Fibroblast of the conjunctiva (primary cell): ENCODE measurements around the gene PTRHD1.
"Not testable (repeated sequence)": the region's sequence is repeated elsewhere in the genome, so short reads cannot be mapped to it uniquely, and the experiment has no call there.

Experiments used
- DNase-seq: peaks from one replicate; pipeline ENCODE4 v3.0.0-alpha.2; 2010; ENCODE audit warnings: low read depth

Gene PTRHD1

DNA sequence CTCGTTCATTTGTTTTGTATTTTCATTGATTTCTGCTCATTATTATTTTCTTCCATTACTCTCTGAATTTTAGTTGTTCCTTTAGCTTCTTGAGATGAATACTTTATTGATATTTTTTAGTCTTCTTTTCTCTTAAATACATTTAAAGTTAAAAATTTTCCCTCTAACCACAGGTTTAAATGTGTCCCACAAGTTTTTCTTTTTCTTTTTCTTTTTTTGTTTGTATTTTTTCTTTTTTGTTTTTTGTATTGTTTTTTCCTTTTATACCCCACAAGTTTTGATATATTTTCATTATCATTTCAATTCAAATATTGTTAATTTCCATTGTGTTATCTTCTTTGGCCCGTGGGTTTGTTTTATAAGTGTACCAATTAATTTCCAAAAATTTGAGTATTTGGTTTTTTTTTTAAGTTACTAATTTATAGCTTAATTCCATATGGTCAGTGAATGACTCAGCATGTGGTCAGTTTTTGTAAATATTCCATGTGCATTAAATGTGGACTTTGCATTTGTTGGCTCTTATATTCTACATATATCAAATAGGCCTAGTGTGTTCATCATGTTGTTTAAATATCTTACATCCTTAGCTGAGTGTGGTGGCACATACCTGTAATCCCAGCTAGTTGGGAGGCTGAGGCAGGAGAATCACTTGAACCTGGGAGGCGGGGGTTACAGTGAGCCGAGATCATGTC lies 16.3 kb upstream of the PTRHD1 start:
- DNase-seq: no peak

DNA sequence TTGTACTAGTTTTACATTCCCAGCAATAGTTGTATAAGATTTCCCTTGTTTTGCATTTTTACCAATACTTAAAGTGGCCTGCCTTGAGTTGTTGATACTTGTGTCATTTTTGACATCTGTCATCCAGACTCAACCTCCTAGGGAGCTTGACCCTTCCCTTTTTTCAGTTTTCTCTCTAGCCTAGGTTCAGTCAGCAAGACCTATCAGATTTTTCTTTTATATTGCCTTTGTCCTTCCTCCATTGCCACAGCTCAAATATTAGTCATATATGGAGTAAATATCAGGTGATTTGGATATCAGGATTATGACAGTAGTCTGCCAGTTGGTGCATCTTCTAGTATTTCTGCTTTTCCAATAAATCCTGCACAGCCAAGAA lies 13.5 kb upstream of the PTRHD1 start:
- DNase-seq: no peak

- not testable (repeated sequence) for DNase-seq
Measured at GRCh38 chr2:24805811-24806660, 12.8 kb upstream of the PTRHD1 start.

GRCh38 chr2:24800487-24800886 lies 7.3 kb upstream of the PTRHD1 start:
- not testable (repeated sequence) for DNase-seq

GRCh38 chr2:24797644-24798043 lies 4.5 kb upstream of the PTRHD1 start:
- DNase-seq: no peak

- DNase-seq: no peak
Measured at GRCh38 chr2:24793761-24794435, 707 bp upstream of the PTRHD1 start.

GRCh38 chr2:24792542-24792873 lies 683 bp downstream of the PTRHD1 start:
- DNase-seq: no peak

DNA sequence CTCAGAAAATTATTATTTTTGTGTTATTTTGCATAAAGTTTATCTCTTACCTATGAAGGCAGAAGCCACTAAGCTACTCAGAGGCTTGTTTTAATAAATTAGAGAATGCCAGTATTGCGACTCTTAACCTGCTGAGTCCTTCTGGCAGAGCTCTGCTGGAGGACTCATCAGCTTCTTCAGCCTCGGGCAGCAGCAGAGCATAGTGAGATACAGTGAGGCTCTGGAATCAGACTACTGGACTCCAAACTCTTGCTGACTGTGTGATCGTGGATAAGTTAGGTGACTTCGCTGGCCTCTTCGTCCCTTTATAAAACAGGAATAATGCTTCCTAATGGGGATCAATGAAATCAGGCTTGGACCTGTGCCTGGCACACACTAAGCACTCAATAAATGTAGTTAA lies 1.7 kb downstream of the PTRHD1 start:
- no peak for DNase-seq

DNA sequence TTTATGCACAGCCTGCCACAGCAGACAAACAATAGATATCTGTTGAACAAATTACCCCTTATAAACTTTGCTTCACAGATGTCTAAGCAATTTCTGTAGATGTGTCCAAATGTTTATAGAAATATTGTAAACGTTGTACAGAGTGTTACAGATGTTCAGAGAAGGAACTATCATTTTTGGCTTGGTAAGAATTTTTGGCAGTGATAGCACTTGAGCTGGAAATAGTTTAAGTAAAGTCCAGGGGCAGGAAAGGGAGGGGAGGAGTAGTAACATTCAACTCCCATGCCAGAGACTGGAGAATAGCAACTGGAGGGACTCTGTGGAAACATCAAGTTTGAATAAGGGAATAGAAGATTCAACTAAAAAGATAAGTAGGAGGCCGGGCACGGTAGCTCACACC lies 4.4 kb downstream of the PTRHD1 start:
- no peak for DNase-seq

GRCh38 chr2:24787532-24787931 lies 5.7 kb downstream of the PTRHD1 start:
- DNase-seq: no peak

- no peak for DNase-seq
Measured at GRCh38 chr2:24785671-24786321, 7.4 kb downstream of the PTRHD1 start.

- no peak for DNase-seq
Measured at GRCh38 chr2:24783641-24784040, 9.6 kb downstream of the PTRHD1 start.

DNA sequence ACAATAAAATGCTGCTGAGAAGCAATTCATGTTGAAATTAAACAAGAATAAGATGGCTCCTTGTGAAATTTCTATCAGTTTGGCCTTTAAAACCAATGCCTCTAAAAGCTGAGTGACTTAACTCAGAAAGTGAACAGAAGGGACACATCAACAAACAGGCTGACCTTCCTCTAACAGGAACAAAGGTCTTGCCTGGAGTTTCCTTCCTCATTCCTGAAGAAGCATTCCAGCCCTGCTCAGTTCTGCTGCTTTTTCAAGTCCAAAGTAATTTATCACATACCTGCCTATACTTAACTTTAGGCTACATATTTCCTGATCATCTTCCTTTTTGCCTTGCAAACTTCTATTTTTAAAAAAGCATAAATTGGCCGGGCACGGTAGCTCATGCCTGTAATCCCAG lies 14.1 kb downstream of the PTRHD1 start:
- no peak for DNase-seq

- DNase-seq: no peak
Measured at GRCh38 chr2:24774373-24774772, 18.8 kb downstream of the PTRHD1 start.

GRCh38 chr2:24771764-24772586 lies 21.2 kb downstream of the PTRHD1 start:
- no peak for DNase-seq

GRCh38 chr2:24771061-24771460 lies 22.1 kb downstream of the PTRHD1 start:
- no peak for DNase-seq

- no peak for DNase-seq
Measured at GRCh38 chr2:24768601-24769000, 24.6 kb downstream of the PTRHD1 start.

- DNase-seq: no peak
Measured at GRCh38 chr2:24768013-24768412, 25.2 kb downstream of the PTRHD1 start.

GRCh38 chr2:24766609-24767008 lies 26.6 kb downstream of the PTRHD1 start:
- no peak for DNase-seq

DNA sequence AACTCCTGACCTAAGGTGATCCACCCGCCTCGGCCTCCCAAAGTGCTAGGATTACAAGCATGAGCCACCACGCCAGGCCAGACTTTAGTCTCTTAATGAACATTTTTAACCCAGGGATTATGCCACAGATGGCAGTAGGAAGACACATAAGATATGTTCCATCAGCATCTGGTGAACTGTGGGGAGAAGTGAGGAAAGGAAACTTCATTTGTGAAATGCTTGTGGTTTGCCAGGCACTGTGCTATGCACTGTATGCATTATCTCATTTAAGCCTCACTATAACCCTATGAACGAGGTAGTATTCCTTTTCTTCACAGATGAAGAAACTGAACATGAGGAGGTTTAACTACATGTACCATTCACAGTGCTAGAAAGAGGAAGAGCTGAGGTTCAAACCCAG lies 29.3 kb downstream of the PTRHD1 start:
- DNase-seq: no peak

- no peak for DNase-seq
Measured at GRCh38 chr2:24762518-24762917, 30.7 kb downstream of the PTRHD1 start.

GRCh38 chr2:24761866-24762265 lies 31.3 kb downstream of the PTRHD1 start:
- no peak for DNase-seq
